Endothelial cell of umbilical vein (primary cell): ENCODE data around the gene HAVCR2. TPM values are rescaled to one million over a fixed set of nuclear protein-coding genes. Genes with fewer than 3 reads are reported as not detected.

ENCODE experiments used
- BruUV-seq: library from RNA; stranded (reverse); fragments of 400-500 nt; replicated peaks from 2 replicates; lab custom pipeline; 2021; lab: Mats Ljungman, UMichigan
- CTCF ChIA-PET: fragments of 300-600, 350-600 bp; sonication (Branson Sonifier 250); formaldehyde crosslinking; loops from one replicate; lab custom pipeline; 2021; ENCODE audit warnings: antibody characterized with exemption, inconsistent platforms; lab: Charles Lee
- POLR2A ChIA-PET: fragments of 300-600, 350-600 bp; sonication (Branson Sonifier 250); formaldehyde crosslinking; loops from one replicate; lab custom pipeline; 2021; ENCODE audit warnings: antibody characterized with exemption, inconsistent platforms; lab: Charles Lee
- DNase-seq: peaks from one replicate; pipeline ENCODE4 v3.0.0-alpha.2; 2011; ENCODE audit warnings: low read depth, low spot score
- FAIRE-seq: peaks from 2 replicates; lab custom pipeline; 2011; peaks lifted over from hg19 to GRCh38; lab: Jason Lieb, UNC
- H2AFZ ChIP-seq: 2 replicates; pipeline ENCODE4 v1.6.0; 2012; ENCODE audit warnings: low read depth, low read length, control low read depth, inconsistent platforms
- H3K27ac ChIP-seq: 2 replicates; pipeline ENCODE4 v1.5.1; 2011; ENCODE audit warnings: low read depth, mild to moderate bottlenecking, control low read depth, low read length, moderate library complexity; ENCODE audit not compliant: insufficient read depth
- H3K27me3 ChIP-seq, 2 experiments: 2 replicates each; pipeline versions ENCODE4 v1.6.0 to v1.6.1; 2011; ENCODE audit warnings: low read length in 2 of 2, mixed read lengths in 1 of 2; ENCODE audit not compliant: control insufficient read depth in 2 of 2, insufficient read depth in 2 of 2
- H3K36me3 ChIP-seq, 2 experiments: 2 replicates in 1 of 2; 3 replicates in 1 of 2; pipeline ENCODE4 v1.5.1; 2011; ENCODE audit warnings: low read length in 2 of 2, mild to moderate bottlenecking in 1 of 2, moderate library complexity in 1 of 2; ENCODE audit not compliant: control insufficient read depth in 2 of 2, insufficient read depth in 2 of 2; ENCODE audit errors: extremely low read depth in 1 of 2
- H3K4me1 ChIP-seq: 3 replicates; pipeline ENCODE4 v1.5.1; 2011; ENCODE audit warnings: mild to moderate bottlenecking, low read length; ENCODE audit not compliant: control insufficient read depth, insufficient read depth; ENCODE audit errors: extremely low read depth
- H3K4me2 ChIP-seq: 2 replicates; pipeline ENCODE4 v1.6.1; 2011; ENCODE audit warnings: low read length, control low read depth, mixed read lengths; ENCODE audit not compliant: insufficient read depth
- H3K4me3 ChIP-seq, 3 experiments: fragments of 200-600 bp in 1 of 3; sonication (generic), shearing (Covaris generic) in 1 of 3; replicated peaks in 1 of 3; 2 replicates each; pipeline ENCODE4 v1.5.1; 2011 to 2016; ENCODE audit warnings: control low read depth in 3 of 3, low read length in 3 of 3, mild to moderate bottlenecking in 2 of 3, inconsistent platforms in 1 of 3, low read depth in 1 of 3, moderate library complexity in 1 of 3; ENCODE audit not compliant: insufficient read depth in 1 of 3
- H3K79me2 ChIP-seq: 2 replicates; pipeline ENCODE4 v1.6.0; 2012; ENCODE audit warnings: low read length, inconsistent platforms; ENCODE audit not compliant: control insufficient read depth, insufficient read depth
- H3K9ac ChIP-seq: replicated peaks from 2 replicates; pipeline ENCODE3; 2011; ENCODE audit warnings: low read length, control low read depth; ENCODE audit not compliant: insufficient read depth; ENCODE audit errors: extremely low read depth
- H3K9me1 ChIP-seq: replicated peaks from 3 replicates; pipeline ENCODE4 v1.6.0; 2011; ENCODE audit warnings: mild to moderate bottlenecking, low read length; ENCODE audit not compliant: control insufficient read depth, insufficient read depth; ENCODE audit errors: extremely low read depth
- H3K9me3 ChIP-seq: replicated peaks from 2 replicates; pipeline ENCODE4 v1.5.1; 2012; ENCODE audit warnings: low read length, inconsistent platforms; ENCODE audit not compliant: control insufficient read depth, insufficient read depth
- H4K20me1 ChIP-seq: replicated peaks from 2 replicates; pipeline ENCODE3; 2011; ENCODE audit warnings: mild to moderate bottlenecking, low read length; ENCODE audit not compliant: control insufficient read depth, insufficient read depth; ENCODE audit errors: extremely low read depth
- CTCF ChIP-seq, 2 donors: IDR thresholded peaks; 1 replicate in 1 of 2; 2 replicates in 1 of 2; pipeline ENCODE4 v1.5.1; 2011; ENCODE audit warnings: low read length in 2 of 2, mild to moderate bottlenecking in 2 of 2, moderate library complexity in 2 of 2, control low read depth in 1 of 2, inconsistent platforms in 1 of 2, low read depth in 1 of 2; ENCODE audit not compliant: insufficient read depth in 1 of 2; ENCODE audit errors: extremely low read depth in 1 of 2
- FOS ChIP-seq: IDR thresholded peaks from 2 replicates; pipeline ENCODE4 v1.6.1; 2011; ENCODE audit warnings: mild to moderate bottlenecking, low read length, moderate library complexity, borderline replicate concordance; ENCODE audit not compliant: insufficient read depth
- GATA2 ChIP-seq: IDR thresholded peaks from 2 replicates; pipeline ENCODE4 v1.7.0; 2011; ENCODE audit warnings: low read depth, mild to moderate bottlenecking, moderate library complexity, mixed read lengths, low read length; ENCODE audit not compliant: insufficient read length, insufficient read depth
- JUN ChIP-seq: IDR thresholded peaks from 2 replicates; pipeline ENCODE4 v1.6.1; 2011; ENCODE audit warnings: borderline replicate concordance, low read depth; ENCODE audit not compliant: insufficient read length, insufficient read depth
- MYC ChIP-seq: IDR thresholded peaks from one replicate; pipeline ENCODE4 v1.6.1; 2011; ENCODE audit warnings: mild to moderate bottlenecking, low read depth, low read length
- POLR2A ChIP-seq: IDR thresholded peaks from 2 replicates; pipeline ENCODE4 v1.6.1; 2012; ENCODE audit warnings: low read depth, mild to moderate bottlenecking, control low read depth, low read length
- POLR2AphosphoS5 ChIP-seq: IDR thresholded peaks from 2 replicates; pipeline ENCODE4 v1.6.1; 2012; ENCODE audit warnings: low read depth, mild to moderate bottlenecking, control low read depth, low read length, moderate library complexity; ENCODE audit not compliant: insufficient read depth
- dilution Hi-C: fragments of 300-500 bp; cut with MboI; formaldehyde crosslinking; loops from one replicate; pipeline ENCODE4 v1.15.0; 2019; ENCODE audit warnings: low sequenced_read_pairs; ENCODE audit not compliant: extremely low pct_ligation_motif_present
- intact Hi-C: fragments of 100-400 bp; cut with micrococcal nuclease; formaldehyde crosslinking; loops from one replicate; pipeline ENCODE4 v1.10.0; 2022
- polyA plus RNA-seq, 4 experiments: library from polyadenylated mRNA; depleted of rRNA in 3 of 4; stranded (reverse) in 3 of 4; unstranded in 1 of 4; fragments of >200 nt; gene quantifications; 2 replicates each; pipeline versions ENCODE4 v1.2.1 to v1.2.3, GENCODE V29; 2011 to 2012; ENCODE audit warnings: missing spikeins in 1 of 4
- total RNA-seq: library from RNA; stranded (reverse); gene quantifications from 2 replicates; pipeline ENCODE4 v1.2.3, GENCODE V29; 2021
- TF ChIP-seq, protein P1 (sequence below): IDR thresholded peaks from 2 replicates; pipeline ENCODE4 v1.6.1; 2011; ENCODE audit not compliant: insufficient read depth, insufficient read length

Gene HAVCR2
- total and polyA plus RNA-seq, 2 donors (not counting 3 experiments of a cell fraction or from before 2014, with no cell fraction given), result not detected

- Histone ChIP-seq H3K4me3 (no peak overlapping the region), H3K27ac (no peak overlapping the region), H3K4me1 (no peaks in the 10 kb centered on the region), H4K20me1 (no peaks in the 10 kb centered on the region), H3K79me2 (no peaks in the 10 kb centered on the region), H3K4me2 (no peak overlapping the region), H3K9me3 (no peaks in the 10 kb centered on the region), H3K9me1 (no peaks in the 10 kb centered on the region), H3K9ac (no peak overlapping the region), H3K27me3 (no peaks in the 10 kb centered on the region), H2AFZ (no peak overlapping the region), H3K36me3 (no peaks in the 10 kb centered on the region)
- no peak for DNase-seq
- no peak for FAIRE-seq
- no TSS peak for BruUV-seq
- TF ChIP-seq FOS (no peak), JUN (no peak), POLR2AphosphoS5 (no peak), POLR2A (no peak), CTCF (IDR thresholded peaks at IDR 0.05; ENCODE audit: extremely low read depth in 1 of 2, insufficient read depth in 1 of 2, low read depth in 1 of 2, low read length in 2 of 2) (no peak), MYC (no peak), GATA2 (no peak)
- TF ChIP-seq, protein P1, sequence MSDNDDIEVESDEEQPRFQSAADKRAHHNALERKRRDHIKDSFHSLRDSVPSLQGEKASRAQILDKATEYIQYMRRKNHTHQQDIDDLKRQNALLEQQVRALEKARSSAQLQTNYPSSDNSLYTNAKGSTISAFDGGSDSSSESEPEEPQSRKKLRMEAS, result no peak
- dilution Hi-C loops (no loop called here), intact Hi-C loops (no loop called here)
- ChIA-PET POLR2A (no interaction called here), CTCF (no interaction called here)
Observed at GRCh38 chr5:157066080-157066479, 42.8 kb downstream of the HAVCR2 start.
